HEK293T (cell line): ENCODE data around the gene KCNK10.

ENCODE experiments used
- ARNT ChIP-seq: fragments of 450-650 bp; IDR thresholded peaks from 2 replicates; pipeline ENCODE4 v1.6.1; 2017; ENCODE audit warnings: mild to moderate bottlenecking
- BHLHE40 ChIP-seq: fragments of 450-650 bp; IDR thresholded peaks from 2 replicates; pipeline ENCODE4 v1.6.1; 2016; ENCODE audit warnings: mild to moderate bottlenecking, moderate library complexity, borderline replicate concordance
- CTBP1 ChIP-seq: fragments of 450-650 bp; IDR thresholded peaks from 2 replicates; pipeline ENCODE4 v1.6.1; 2016; ENCODE audit warnings: borderline replicate concordance
- ELF4 ChIP-seq: fragments of 450-650 bp; IDR thresholded peaks from 2 replicates; pipeline ENCODE4 v1.6.1; 2017; ENCODE audit warnings: antibody characterized with exemption
- FOXA1 ChIP-seq: fragments of 450-650 bp; IDR thresholded peaks from 2 replicates; pipeline ENCODE4 v1.6.1; 2016; ENCODE audit warnings: mild to moderate bottlenecking
- FOXM1 ChIP-seq: fragments of 450-650 bp; IDR thresholded peaks from 2 replicates; pipeline ENCODE4 v1.6.1; 2017; ENCODE audit warnings: mild to moderate bottlenecking, borderline replicate concordance
- L3MBTL2 ChIP-seq: fragments of 450-650 bp; conservative IDR thresholded peaks from 2 replicates; pipeline ENCODE4 v1.6.1; 2016; ENCODE audit warnings: mild to moderate bottlenecking
- LEF1 ChIP-seq: fragments of 450-650 bp; IDR thresholded peaks from 2 replicates; pipeline ENCODE4 v1.6.1; 2017; ENCODE audit warnings: mild to moderate bottlenecking, borderline replicate concordance
- SP1 ChIP-seq: fragments of 450-650 bp; IDR thresholded peaks from 2 replicates; pipeline ENCODE4 v1.6.1; 2017
- SUZ12 ChIP-seq: fragments of 450-650 bp; IDR thresholded peaks from 2 replicates; pipeline ENCODE4 v1.6.1; 2016; ENCODE audit warnings: mild to moderate bottlenecking
- TARDBP ChIP-seq: fragments of 450-650 bp; IDR thresholded peaks from 2 replicates; pipeline ENCODE4 v1.6.1; 2016
- ZNF384 ChIP-seq: fragments of 450-650 bp; IDR thresholded peaks from 2 replicates; pipeline ENCODE4 v1.6.1; 2016

DNA sequence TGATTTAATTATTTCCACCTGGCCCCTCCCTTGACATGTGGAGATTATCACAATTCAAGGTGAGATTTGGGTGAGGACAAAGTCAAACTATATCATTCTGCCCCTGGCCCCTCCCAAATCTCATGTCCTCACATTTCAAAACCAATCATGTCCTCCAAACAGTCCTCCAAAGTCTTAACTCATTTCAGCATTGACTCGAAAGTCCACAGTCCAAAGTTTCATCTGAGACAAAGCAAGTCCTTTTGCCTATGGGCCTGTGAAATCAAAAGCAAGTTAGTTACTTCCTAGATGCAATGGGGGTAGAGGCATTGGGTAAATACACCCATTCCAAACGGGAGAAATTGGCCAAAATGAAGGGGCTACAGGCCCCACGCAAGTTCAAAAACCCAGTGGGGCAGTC, 31.3 kb upstream of the KCNK10 start:
- TF ChIP-seq ELF4 (no peak), BHLHE40 (no peak), TARDBP (no peak), SUZ12 (no peak), CTBP1 (no peak), FOXM1 (no peak), L3MBTL2 (no peak), SP1 (no peak), LEF1 (no peak), ZNF384 (no peak), FOXA1 (no peak), ARNT (no peak)
